Left lung (tissue), 10 donors: ENCODE measurements around the gene GFPT1. TPM values are rescaled to one million over a fixed set of nuclear protein-coding genes. Genes with fewer than 3 reads are reported as not detected.
A peak's percentile ranks its signal among the peaks of the same experiment; 100 is the strongest.

ENCODE experiments used
- ATAC-seq: fragments of 200-7000 bp; cut with Tn5 transposase; one replicate; pipeline ENCODE4 v1.9.1; 2020; ENCODE audit warnings: moderate library complexity
- DNase-seq, 4 donors: peaks; one replicate each; pipeline ENCODE4 v3.0.0-alpha.2; 2013 to 2020
- H3K27ac ChIP-seq, 2 donors: fragments of 200-600 bp; sonication (generic) in 1 of 2; one replicate each; pipeline versions ENCODE4 v1.5.0 to v1.8.0; 2020 to 2021
- H3K27me3 ChIP-seq, 2 donors: fragments of 200-600 bp; sonication (generic) in 1 of 2; one replicate each; pipeline versions ENCODE4 v1.5.0 to v1.8.0; 2020 to 2021
- H3K36me3 ChIP-seq, 2 donors: fragments of 200-600 bp; sonication (generic) in 1 of 2; one replicate each; pipeline versions ENCODE4 v1.5.0 to v1.8.0; 2020 to 2021
- H3K4me1 ChIP-seq, 2 donors: fragments of 200-600 bp; one replicate each; pipeline ENCODE4 v1.8.0; 2021
- H3K4me3 ChIP-seq, 2 donors: fragments of 200-600 bp; sonication (generic) in 1 of 2; one replicate each; pipeline versions ENCODE4 v1.5.0 to v1.8.0; 2020 to 2021; ENCODE audit warnings: mild to moderate bottlenecking in 1 of 2
- H3K9me3 ChIP-seq, 2 donors: fragments of 200-600 bp; sonication (generic) in 1 of 2; one replicate each; pipeline versions ENCODE4 v1.5.0 to v1.8.0; 2020 to 2021
- intact Hi-C, 2 donors: fragments of 100-400 bp; cut with DNase I; formaldehyde crosslinking; loops; one replicate each; pipeline versions ENCODE4 v1.11.2 to v1.14.2; 2022
- polyA plus RNA-seq, 6 donors: library from polyadenylated mRNA; unstranded; fragments of 120-200 nt; gene quantifications; one replicate each; pipeline ENCODE4 v1.2.1, GENCODE V29; 2013; ENCODE audit not compliant: insufficient read length in 6 of 6
- total RNA-seq, 2 donors: library from RNA; stranded (reverse); fragmentation: NEBNext Ultra II Directional; extraction: Animal tissue kit (Norgen Biotek cat#: 25700); gene quantifications; one replicate each; pipeline ENCODE4 v1.2.1, GENCODE V29; 2021
- TF ChIP-seq, protein P1 (sequence below), 2 donors: fragments of 200-600 bp; sonication (generic) in 1 of 2; IDR thresholded peaks; one replicate each; pipeline versions ENCODE4 v1.5.0 to v1.8.0; 2021; ENCODE audit warnings: antibody characterized with exemption in 2 of 2
- donor health status: DM: no; HTN: yes; CAD: no.
- donor health status: DM: no; HTN: no; CAD: no.

GFPT1 gene
- total and polyA plus RNA-seq, 8 donors, result 26.3 to 95.7 (median 30.5) TPM

DNA sequence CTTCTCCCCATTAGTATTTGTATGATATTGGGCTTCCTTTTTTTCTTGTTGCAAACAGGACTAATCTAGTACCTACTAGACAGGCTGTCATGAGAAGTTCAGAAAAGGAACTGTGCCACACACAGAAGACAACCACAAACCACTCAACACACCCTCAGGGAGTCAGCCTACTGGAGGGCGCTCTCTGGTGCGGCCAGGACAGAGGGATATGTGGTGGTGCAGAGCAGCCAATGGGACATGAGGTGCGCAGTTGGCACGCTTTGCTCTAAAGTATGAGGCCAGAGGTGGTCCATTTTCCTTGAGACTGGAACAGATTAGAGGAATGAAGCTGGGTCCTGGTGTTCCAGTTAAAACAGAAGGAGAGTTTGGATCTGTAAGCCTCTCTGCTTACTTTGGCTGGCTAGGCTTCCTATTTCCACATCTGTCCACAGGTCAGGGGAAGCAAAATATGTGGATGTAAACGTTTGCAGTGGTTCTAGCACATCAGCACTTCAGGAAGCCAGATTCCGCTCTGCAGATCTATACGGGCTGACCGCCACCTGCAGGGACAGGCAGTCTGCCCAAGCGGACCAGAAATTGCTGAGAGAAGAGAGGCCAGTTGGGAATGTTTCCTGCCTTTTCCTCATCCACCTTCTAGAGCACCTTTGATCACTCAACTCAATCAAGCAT, 114.1 kb downstream of the GFPT1 start:
- H3K4me1 ChIP-seq, result peaks cover 0 to 19% of the 10 kb centered on the region in 2 donors
- no peak overlapping the region for H3K4me3 ChIP-seq
- ATAC-seq (peak; percentile 77), DNase-seq (peak in 1 of 4 donors; percentile 41)
- H3K36me3 ChIP-seq, result no peaks in the 10 kb centered on the region
- H3K27ac ChIP-seq, result peak overlapping the region in 1 of 2 donors; percentile 49
- H3K27me3 ChIP-seq, result no peaks in the 10 kb centered on the region
- H3K9me3 ChIP-seq, result no peaks in the 10 kb centered on the region
- TF ChIP-seq, protein P1, sequence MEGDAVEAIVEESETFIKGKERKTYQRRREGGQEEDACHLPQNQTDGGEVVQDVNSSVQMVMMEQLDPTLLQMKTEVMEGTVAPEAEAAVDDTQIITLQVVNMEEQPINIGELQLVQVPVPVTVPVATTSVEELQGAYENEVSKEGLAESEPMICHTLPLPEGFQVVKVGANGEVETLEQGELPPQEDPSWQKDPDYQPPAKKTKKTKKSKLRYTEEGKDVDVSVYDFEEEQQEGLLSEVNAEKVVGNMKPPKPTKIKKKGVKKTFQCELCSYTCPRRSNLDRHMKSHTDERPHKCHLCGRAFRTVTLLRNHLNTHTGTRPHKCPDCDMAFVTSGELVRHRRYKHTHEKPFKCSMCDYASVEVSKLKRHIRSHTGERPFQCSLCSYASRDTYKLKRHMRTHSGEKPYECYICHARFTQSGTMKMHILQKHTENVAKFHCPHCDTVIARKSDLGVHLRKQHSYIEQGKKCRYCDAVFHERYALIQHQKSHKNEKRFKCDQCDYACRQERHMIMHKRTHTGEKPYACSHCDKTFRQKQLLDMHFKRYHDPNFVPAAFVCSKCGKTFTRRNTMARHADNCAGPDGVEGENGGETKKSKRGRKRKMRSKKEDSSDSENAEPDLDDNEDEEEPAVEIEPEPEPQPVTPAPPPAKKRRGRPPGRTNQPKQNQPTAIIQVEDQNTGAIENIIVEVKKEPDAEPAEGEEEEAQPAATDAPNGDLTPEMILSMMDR (IDR thresholded peaks at IDR 0.05), result no peak
- intact Hi-C loops, result no loop called here

DNA sequence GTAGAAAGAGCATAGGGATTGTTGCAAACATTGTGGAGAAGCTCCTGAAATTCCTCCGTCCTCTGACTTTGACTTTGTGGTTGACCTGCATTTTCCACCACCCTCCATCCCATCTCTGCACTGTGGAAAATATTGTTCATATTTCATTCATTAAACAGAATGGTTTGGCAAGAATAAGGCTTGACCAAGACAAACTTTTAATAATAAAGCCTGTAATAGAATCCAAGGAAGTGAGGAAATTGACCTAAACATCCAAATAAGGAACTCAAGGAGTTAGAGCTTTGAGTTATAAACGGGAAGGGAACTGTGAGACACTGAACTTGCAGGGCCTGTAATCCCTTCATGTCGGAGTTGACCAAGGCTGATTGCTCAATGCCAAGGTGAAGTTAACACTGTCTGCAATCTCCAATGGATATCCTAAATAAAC, 115.2 kb downstream of the GFPT1 start:
- DNase-seq (no peak), ATAC-seq (peak; percentile 74)
- Histone ChIP-seq H3K36me3 (no peaks in the 10 kb centered on the region), H3K27me3 (no peaks in the 10 kb centered on the region), H3K4me3 (no peak overlapping the region), H3K27ac (peak overlapping the region in 1 of 2 donors; percentile 49), H3K4me1 (peaks cover 0 to 19% of the 10 kb centered on the region in 2 donors), H3K9me3 (no peaks in the 10 kb centered on the region)
- intact Hi-C loops, result no loop called here
- TF ChIP-seq, protein P1 (IDR thresholded peaks at IDR 0.05), result no peak

Other genes with a start within 250 kb of the GFPT1 start
- gene NFU1, start 50.2 kb upstream of the GFPT1 start, total RNA-seq, result 10 to 100 TPM; 36.2 to 38.2 TPM
- gene NFU1, start 50.2 kb upstream of the GFPT1 start, polyA plus RNA-seq, result 10 to 100 TPM; 42.7 to 51.6 (median 47.8) TPM